RWPE1 (cell line): Measurements from ENCODE around the gene CLEC3B.

Experiments
- CTCF ChIA-PET: fragments of 350-600 bp; sonication (Branson Sonifier 250); formaldehyde crosslinking; extraction: SDS; loops from one replicate; lab custom pipeline; 2021; lab: Yijun Ruan, JAX
- POLR2A ChIA-PET: fragments of 400-600 bp; formaldehyde crosslinking; extraction: SDS; loops from one replicate; lab custom pipeline; 2020; ENCODE audit warnings: antibody characterized with exemption; ENCODE audit not compliant: low non-redundant PET; lab: Yijun Ruan, JAX
- DNase-seq: peaks from one replicate; pipeline ENCODE4 v3.0.0; 2012; ENCODE audit warnings: low spot score
- H3K27ac ChIP-seq: fragments of 450-650 bp; 2 replicates; pipeline ENCODE4 v1.5.1; 2017
- CTCF ChIP-seq: fragments of 450-650 bp; conservative IDR thresholded peaks from 2 replicates; pipeline ENCODE4 v1.5.1; 2017; ENCODE audit warnings: low read depth, mild to moderate bottlenecking

CLEC3B gene

GRCh38 chr3:45056608-45057301 is 30.7 kb downstream of the CLEC3B start:
- no peak for TF ChIP-seq CTCF
- peak overlapping the region; percentile 43 for H3K27ac ChIP-seq
- POLR2A ChIA-PET = no interaction called here
- CTCF ChIA-PET = no interaction called here
- no peak for DNase-seq

- POLR2A ChIA-PET = no interaction called here
- no peak for DNase-seq
- CTCF ChIA-PET = interaction anchor here (0.6 to 0.7 kb wide), 2 partner anchors 47 to 88 kb away, joined by 3 read pairs; partner anchors contain the start of gene CDCP1
- no peak for TF ChIP-seq CTCF
- peak overlapping the region; percentile 43; the same call in 1 of the 2 replicates for H3K27ac ChIP-seq
Measured at GRCh38 chr3:45057557-45057956, 31.5 kb downstream of the CLEC3B start.

GRCh38 chr3:45059132-45059531 is 33.0 kb downstream of the CLEC3B start:
- no peak overlapping the region for H3K27ac ChIP-seq
- no peak for DNase-seq
- ChIA-PET POLR2A (no interaction called here), CTCF (no interaction called here)
- no peak for TF ChIP-seq CTCF

GRCh38 chr3:45060165-45060892 is 34.2 kb downstream of the CLEC3B start:
- CTCF ChIA-PET = no interaction called here
- no peak overlapping the region for H3K27ac ChIP-seq
- POLR2A ChIA-PET = no interaction called here

GRCh38 chr3:45062697-45063070 is 36.6 kb downstream of the CLEC3B start:
- ChIA-PET POLR2A (no interaction called here), CTCF (no interaction called here)
- TF ChIP-seq CTCF = no peak
- no peak overlapping the region for H3K27ac ChIP-seq
- no peak for DNase-seq

More at GRCh38 chr3:45060165-45060892, 34.2 kb downstream of the CLEC3B start:
- no peak for DNase-seq
- TF ChIP-seq CTCF = no peak

- TF ChIP-seq CTCF = no peak
- ChIA-PET CTCF (interaction anchor here (0.5 to 0.7 kb wide), 2 partner anchors 16 to 1274 kb away, joined by 3 to 4 read pairs; no protein-coding TSS in a partner anchor), POLR2A (no interaction called here)
- no peak overlapping the region; the same call in 1 of the 2 replicates for H3K27ac ChIP-seq
- DNase-seq = no peak
Measured at GRCh38 chr3:45064512-45065372, 38.6 kb downstream of the CLEC3B start.
